Ramos (cell line): ENCODE results near the gene ADGRB2.

Source experiments
- in situ Hi-C: fragments of 300-500 bp; cut with MboI; formaldehyde crosslinking; loops from one replicate; pipeline ENCODE4 v1.14.3; 2022; ENCODE audit warnings: low sequenced_read_pairs; ENCODE audit not compliant: unreplicated experiment

The ADGRB2 gene

DNA sequence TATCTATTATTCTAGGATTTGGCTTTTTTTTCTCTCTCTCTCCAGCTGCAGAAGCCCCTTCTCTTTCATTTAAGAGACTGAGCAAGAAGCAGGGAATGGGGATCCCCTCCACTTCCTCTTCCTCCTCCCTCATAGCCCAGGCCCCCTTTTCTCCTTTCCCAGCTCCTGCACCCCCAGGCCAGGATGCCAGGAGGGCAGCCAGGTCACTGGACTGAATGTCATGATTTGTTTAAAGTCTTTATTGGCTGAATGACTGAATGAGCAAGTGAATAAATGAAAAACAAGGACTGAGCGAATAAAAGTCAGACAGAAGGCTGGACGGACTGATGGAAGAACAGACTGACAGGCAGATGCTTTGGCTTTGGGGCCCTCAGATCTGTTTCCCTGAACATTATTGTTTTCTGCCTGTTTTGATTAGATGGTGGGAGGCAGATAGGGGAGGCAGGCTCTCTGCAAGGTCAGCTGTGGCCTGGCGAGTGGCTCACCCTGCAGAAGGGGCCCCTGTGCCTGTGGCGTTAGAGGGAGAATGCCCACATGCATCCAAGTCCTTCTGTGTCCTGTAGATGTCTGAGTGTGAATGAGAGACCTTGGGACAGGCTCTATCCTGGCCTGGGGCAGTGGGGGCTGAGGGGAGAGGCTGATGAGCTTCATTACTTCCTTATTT lies 20.3 kb upstream of the ADGRB2 start:
- in situ Hi-C loops: no loop called here

DNA sequence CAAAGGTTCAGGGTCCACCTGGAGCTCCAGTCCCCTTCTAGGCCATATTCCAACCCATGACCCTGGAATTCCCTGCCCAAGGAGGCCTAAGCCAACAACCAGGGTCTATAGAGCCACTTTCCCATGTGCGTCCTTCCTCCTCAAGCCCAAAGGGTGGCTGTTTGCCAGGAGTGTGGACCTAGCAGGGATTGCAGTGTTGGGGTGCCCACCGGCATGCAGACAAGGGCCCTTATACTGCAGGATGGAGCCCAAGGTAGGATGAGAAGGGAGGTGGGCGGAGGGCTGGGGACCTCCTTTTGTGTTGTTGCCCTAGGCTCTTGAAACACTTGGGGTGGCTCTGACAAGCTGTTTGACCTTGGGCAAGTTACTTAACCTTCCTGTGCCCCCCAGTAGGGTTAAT lies 19.7 kb upstream of the ADGRB2 start:
- in situ Hi-C loops: no loop called here

- in situ Hi-C loops: no loop called here
Observed at GRCh38 chr1:31782421-31783410, 18.6 kb upstream of the ADGRB2 start.

DNA sequence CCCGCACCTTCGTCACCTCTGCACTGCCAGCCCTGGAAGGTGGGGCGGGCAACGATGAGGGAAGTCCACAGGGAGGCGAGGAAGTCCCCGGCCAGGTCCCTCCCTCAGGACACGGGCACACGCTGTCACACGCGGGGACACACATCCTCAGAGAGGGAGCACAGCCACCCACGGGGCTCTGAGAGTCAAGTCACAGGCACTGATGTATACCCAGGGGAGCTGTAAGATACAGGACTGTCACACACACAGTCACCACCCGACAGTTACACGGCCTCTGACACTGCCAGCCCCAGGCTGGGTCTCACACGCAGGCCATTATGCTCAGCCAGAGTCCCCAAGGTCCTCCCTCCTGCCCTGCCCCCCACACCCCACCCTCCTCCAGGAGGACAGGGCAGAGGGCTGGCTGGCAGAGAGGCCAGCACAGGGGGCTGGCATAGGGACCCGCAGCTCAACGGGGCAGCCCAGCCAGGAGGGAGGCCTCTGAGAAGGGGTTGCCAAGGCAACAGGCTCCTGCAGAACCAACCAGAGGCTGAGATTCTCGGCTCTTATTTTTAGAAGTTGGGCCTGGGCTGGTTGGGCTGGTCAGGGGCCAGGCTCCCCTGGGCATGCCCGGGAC lies 17.7 kb upstream of the ADGRB2 start:
- in situ Hi-C loops: no loop called here

DNA sequence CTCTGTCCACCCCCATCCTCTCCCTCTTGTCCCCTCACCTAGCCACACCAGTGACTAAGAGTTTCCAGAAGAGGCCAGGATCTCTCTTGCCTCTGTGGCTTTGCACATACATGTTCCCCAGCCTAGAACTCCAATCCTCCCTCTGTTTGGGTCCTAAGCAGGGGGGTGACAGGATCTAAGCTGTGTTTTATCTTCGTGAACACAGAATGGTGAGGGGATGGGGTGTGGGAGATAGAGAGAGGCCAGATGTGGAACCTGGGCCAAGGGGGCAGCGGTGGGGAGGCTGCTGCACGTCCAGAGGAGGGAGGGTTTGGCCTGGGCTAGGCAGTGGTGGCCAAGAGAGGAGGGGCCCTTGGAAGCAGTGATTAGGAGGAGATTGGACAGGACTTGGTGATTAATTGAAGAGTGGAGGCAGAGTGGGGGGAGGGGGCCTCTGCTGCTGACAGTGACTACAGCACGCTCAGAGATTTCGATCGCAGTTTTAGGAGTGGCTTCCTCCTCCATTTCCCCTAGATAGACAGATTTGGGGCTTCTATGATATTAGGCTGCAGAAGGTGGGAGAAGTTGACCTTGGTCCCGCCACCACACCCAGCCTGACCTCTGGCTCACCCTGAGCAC lies 17.1 kb upstream of the ADGRB2 start:
- in situ Hi-C loops: no loop called here

- in situ Hi-C loops: no loop called here
Observed at GRCh38 chr1:31780632-31781031, 16.5 kb upstream of the ADGRB2 start.

GRCh38 chr1:31779687-31780086 lies 15.5 kb upstream of the ADGRB2 start:
- in situ Hi-C loops: no loop called here

- in situ Hi-C loops: no loop called here
Observed at GRCh38 chr1:31778763-31779488, 14.8 kb upstream of the ADGRB2 start.

DNA sequence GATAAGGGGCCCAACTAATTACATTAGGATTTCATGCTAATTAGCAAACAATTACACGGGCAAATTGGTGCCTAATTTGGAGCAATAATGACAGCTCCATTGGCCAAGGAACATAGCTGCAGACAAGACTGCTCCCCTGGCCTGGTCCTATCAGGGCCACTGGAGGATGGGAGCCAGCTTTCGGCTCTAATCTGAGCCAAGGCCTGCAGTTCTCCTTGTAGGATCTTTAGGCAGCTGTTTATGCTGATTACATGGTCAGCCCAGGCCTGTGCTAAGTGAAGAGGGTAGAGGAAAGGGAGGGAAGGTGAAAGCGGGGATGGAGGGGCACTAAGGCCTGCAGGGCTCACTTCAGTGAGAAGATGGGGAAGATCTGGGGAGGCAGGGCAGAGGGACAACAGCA lies 12.4 kb upstream of the ADGRB2 start:
- in situ Hi-C loops: no loop called here

DNA sequence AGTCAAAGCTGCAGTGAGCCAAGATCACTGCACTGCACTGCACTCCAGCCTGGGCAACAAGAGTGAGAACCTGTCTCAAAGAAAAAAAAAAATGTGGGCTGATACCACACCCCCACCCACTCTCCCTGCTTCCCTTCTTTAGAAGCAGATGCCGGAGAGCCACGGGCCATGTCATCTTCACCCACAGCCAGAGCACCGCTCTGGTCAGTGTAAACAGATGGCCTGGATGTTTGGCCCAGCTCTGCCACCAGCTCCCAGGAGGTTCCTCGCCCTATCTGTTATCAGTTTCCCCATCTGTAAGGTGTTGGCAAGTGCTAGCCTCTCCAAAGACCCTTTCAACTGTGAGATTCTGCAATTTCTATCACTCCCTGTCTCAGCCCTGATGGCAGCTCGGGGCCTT lies 11.9 kb upstream of the ADGRB2 start:
- in situ Hi-C loops: no loop called here

- in situ Hi-C loops: no loop called here
Observed at GRCh38 chr1:31775210-31775999, 11.3 kb upstream of the ADGRB2 start.

DNA sequence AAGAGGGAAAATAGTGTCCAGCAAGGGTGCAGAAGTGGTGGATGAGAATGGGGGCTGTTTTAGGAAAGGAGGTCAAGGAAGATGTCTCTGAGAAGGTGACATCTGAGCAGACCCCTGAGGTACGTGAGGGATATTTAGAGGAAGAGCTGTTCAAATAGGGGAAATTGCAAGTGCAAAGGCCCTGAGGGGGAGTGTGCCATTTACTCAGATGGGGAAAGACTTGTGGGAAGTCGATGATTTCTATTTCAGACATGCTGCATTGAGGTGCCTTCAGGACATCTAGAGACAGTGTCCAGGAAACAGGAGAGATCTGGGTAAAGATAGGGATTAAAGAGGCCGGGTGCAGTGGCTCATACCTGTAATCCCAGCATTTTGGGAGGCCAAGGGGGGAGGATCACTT lies 10.4 kb upstream of the ADGRB2 start:
- in situ Hi-C loops: no loop called here

DNA sequence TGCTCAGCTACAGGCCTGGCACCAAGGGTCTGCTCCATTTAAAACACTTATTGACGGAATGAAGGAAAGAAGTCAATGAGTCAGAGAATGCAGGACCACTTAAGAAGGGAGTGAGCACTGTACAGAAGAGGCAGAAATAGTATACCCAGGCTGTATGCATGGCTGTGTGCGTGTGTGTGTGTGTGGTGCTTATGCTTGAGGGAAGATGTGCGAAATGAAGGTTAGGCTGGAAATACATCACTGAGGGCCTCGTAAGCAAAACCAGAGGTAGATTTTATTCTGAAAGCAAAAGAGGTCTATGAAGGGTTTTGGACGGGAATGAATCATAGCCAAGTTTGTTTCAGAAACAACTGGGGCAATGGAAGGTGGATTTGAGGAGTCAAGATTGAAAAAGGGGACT lies 9.7 kb upstream of the ADGRB2 start:
- in situ Hi-C loops: no loop called here

- in situ Hi-C loops: no loop called here
Observed at GRCh38 chr1:31772669-31773248, 8.6 kb upstream of the ADGRB2 start.

GRCh38 chr1:31771891-31772668 lies 7.9 kb upstream of the ADGRB2 start:
- in situ Hi-C loops: no loop called here

GRCh38 chr1:31769720-31770390 lies 5.7 kb upstream of the ADGRB2 start:
- in situ Hi-C loops: no loop called here

DNA sequence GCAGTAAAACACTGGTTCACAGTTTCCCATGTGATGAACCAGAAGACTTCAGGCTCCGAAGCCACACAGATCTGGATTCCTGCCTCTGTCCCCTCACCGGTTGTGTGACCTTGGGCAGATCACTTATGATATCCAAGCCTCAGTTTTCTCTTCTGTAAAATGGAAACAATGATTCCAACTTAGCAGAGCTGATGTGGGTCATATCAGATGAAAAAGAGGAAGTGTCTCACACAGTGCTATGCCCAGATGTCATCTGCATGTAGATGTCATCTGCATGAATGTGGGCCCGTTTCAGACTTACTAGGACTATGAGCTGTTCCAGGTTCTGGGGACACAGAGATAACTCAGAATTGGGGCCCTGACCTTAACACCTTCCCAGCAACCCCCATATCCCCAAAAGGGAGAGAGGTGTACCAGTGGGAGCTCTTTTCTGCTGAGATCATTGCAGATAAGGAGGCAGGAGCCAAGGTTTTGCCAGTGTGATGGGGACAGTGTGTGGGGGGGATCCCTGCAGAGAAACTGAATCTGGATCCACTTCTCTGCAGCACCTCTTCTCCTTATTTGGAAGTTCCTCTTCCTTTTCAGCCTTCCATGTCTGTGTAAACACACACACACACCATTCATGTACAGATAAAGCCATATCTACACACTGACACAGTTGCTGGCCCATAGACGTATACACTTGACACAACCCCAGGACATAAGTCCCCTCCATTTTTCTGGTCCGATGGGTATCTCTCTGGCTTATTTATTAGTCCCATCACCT lies 5.0 kb upstream of the ADGRB2 start:
- in situ Hi-C loops: no loop called here
